ENCODE measurements around the gene PCOLCE2.

Gene PCOLCE2

GRCh38 chr3:142863010-142863817, 25.7 kb downstream of the PCOLCE2 start:
- no peaks in the 10 kb centered on the region for H3K27me3 ChIP-seq
- peak overlapping the region; percentile 39 for H3K27ac ChIP-seq
- TF ChIP-seq CTCF (IDR thresholded peaks at IDR 0.05): no peak
- H3K4me1 ChIP-seq (ENCODE audit: control insufficient read depth in 1 of 2, insufficient read depth in 1 of 2, low read depth in 1 of 2, low read length in 1 of 2): peaks cover 11 to 25% of the 10 kb centered on the region in 2 experiments
- H3K36me3 ChIP-seq: no peaks in the 10 kb centered on the region
- no peaks in the 10 kb centered on the region for H3K9me3 ChIP-seq
- no peak overlapping the region for H3K4me3 ChIP-seq (ENCODE audit: low read depth in 1 of 2, low read length in 1 of 2)

- Histone ChIP-seq H3K36me3 (no peaks in the 10 kb centered on the region), H3K4me3 (ENCODE audit: low read depth in 1 of 2, low read length in 1 of 2) (no peak overlapping the region), H3K4me1 (ENCODE audit: control insufficient read depth in 1 of 2, insufficient read depth in 1 of 2, low read depth in 1 of 2, low read length in 1 of 2) (peaks cover 11 to 28% of the 10 kb centered on the region in 2 experiments), H3K9me3 (no peaks in the 10 kb centered on the region), H3K27me3 (no peaks in the 10 kb centered on the region), H3K27ac (no peak overlapping the region)
- no peak for TF ChIP-seq CTCF (IDR thresholded peaks at IDR 0.05)
Measured at GRCh38 chr3:142861926-142862325, 27.0 kb downstream of the PCOLCE2 start.

- no peak for TF ChIP-seq CTCF (IDR thresholded peaks at IDR 0.05)
Measured at GRCh38 chr3:142858043-142858442, 30.8 kb downstream of the PCOLCE2 start.

GRCh38 chr3:142857056-142857455, 31.8 kb downstream of the PCOLCE2 start:
- peaks cover 0 to 21% of the 10 kb centered on the region in 2 experiments for H3K4me1 ChIP-seq (ENCODE audit: control insufficient read depth in 1 of 2, insufficient read depth in 1 of 2, low read depth in 1 of 2, low read length in 1 of 2)
- H3K27ac ChIP-seq: no peak overlapping the region
- no peaks in the 10 kb centered on the region for H3K27me3 ChIP-seq
- no peaks in the 10 kb centered on the region for H3K36me3 ChIP-seq
- H3K9me3 ChIP-seq: no peaks in the 10 kb centered on the region
- TF ChIP-seq CTCF (IDR thresholded peaks at IDR 0.05): no peak
- no peak overlapping the region for H3K4me3 ChIP-seq (ENCODE audit: low read depth in 1 of 2, low read length in 1 of 2)

More at GRCh38 chr3:142858043-142858442, 30.8 kb downstream of the PCOLCE2 start:
- Histone ChIP-seq H3K36me3 (no peaks in the 10 kb centered on the region), H3K27me3 (no peaks in the 10 kb centered on the region), H3K27ac (no peak overlapping the region), H3K9me3 (no peaks in the 10 kb centered on the region), H3K4me3 (ENCODE audit: low read depth in 1 of 2, low read length in 1 of 2) (no peak overlapping the region), H3K4me1 (ENCODE audit: control insufficient read depth in 1 of 2, insufficient read depth in 1 of 2, low read depth in 1 of 2, low read length in 1 of 2) (peaks cover 2 to 18% of the 10 kb centered on the region in 2 experiments)

GRCh38 chr3:142853270-142854168, 35.4 kb downstream of the PCOLCE2 start:
- Histone ChIP-seq H3K27me3 (no peaks in the 10 kb centered on the region), H3K4me1 (ENCODE audit: control insufficient read depth in 1 of 2, insufficient read depth in 1 of 2, low read depth in 1 of 2, low read length in 1 of 2) (peaks cover 15 to 32% of the 10 kb centered on the region in 2 experiments), H3K9me3 (no peaks in the 10 kb centered on the region), H3K27ac (no peak overlapping the region), H3K36me3 (no peaks in the 10 kb centered on the region), H3K4me3 (ENCODE audit: low read depth in 1 of 2, low read length in 1 of 2) (no peak overlapping the region)
- TF ChIP-seq CTCF (IDR thresholded peaks at IDR 0.05): no peak

All from neutrophil (primary cell).